ENCODE results near the gene NR1I3.

- TF ChIP-seq EZH2 (IDR thresholded peaks at IDR 0.05) (no peak), POLR2AphosphoS5 (IDR thresholded peaks at IDR 0.05; ENCODE audit: borderline replicate concordance, low read depth, low read length) (no peak)
Observed at GRCh38 chr1:161285113-161285512, 47.1 kb upstream of the NR1I3 start.
